Activated CD8-positive, alpha-beta T cell treated with anti-CD3 and anti-CD28 coated beads, Interleukin-2, amount 10 ng/mL, durations not matched to agents 7 days and 5 days (primary cell): ENCODE data around the gene PPP1R3G. TPM values are rescaled to one million over a fixed set of nuclear protein-coding genes. Genes with fewer than 3 reads are reported as not detected.
"Not testable (repeated sequence)": the region's sequence is repeated elsewhere in the genome, so short reads cannot be mapped to it uniquely, and the experiment has no call there.

Experiments
- ATAC-seq: fragments of 150-1000 bp; cut with Tn5 transposase; one replicate; pipeline ENCODE4 v1.10.0; 2021; ENCODE audit warnings: moderate library complexity
- CTCF ChIA-PET: fragments of 350-600 bp; sonication (Branson Sonifier 250); formaldehyde crosslinking; loops from one replicate; lab custom pipeline; 2021; ENCODE audit warnings: antibody characterized with exemption; lab: Charles Lee
- POLR2A ChIA-PET: fragments of 350-600 bp; sonication (Branson Sonifier 250); formaldehyde crosslinking; loops from one replicate; lab custom pipeline; 2021; ENCODE audit warnings: antibody characterized with exemption; lab: Charles Lee
- DNase-seq: peaks from one replicate; pipeline ENCODE4 v3.0.0-alpha.2; 2020
- H3K27ac Mint-ChIP-seq: one replicate; pipeline ENCODE4 v1.8.0; 2021; ENCODE audit warnings: mild to moderate bottlenecking, mixed read lengths
- H3K27me3 Mint-ChIP-seq: one replicate; pipeline ENCODE4 v1.8.0; 2021; ENCODE audit warnings: low read depth, mixed read lengths
- H3K36me3 Mint-ChIP-seq: one replicate; pipeline ENCODE4 v1.8.0; 2021; ENCODE audit warnings: low read depth, mixed read lengths
- H3K4me1 Mint-ChIP-seq: one replicate; pipeline ENCODE4 v1.8.0; 2021; ENCODE audit warnings: low read depth, mixed read lengths
- H3K4me3 Mint-ChIP-seq: one replicate; pipeline ENCODE4 v1.8.0; 2021; ENCODE audit warnings: mild to moderate bottlenecking, mixed read lengths
- H3K9me3 Mint-ChIP-seq: one replicate; pipeline ENCODE4 v1.8.0; 2022; ENCODE audit warnings: mixed read lengths; ENCODE audit not compliant: insufficient read depth
- total RNA-seq, 2 experiments: library from RNA; stranded (reverse); gene quantifications; one replicate each; pipeline ENCODE4 v1.2.3, GENCODE V29; 2021

PPP1R3G gene
- total RNA-seq, 2 experiments from 2014 or later = 0.05 to 0.11 TPM

DNA sequence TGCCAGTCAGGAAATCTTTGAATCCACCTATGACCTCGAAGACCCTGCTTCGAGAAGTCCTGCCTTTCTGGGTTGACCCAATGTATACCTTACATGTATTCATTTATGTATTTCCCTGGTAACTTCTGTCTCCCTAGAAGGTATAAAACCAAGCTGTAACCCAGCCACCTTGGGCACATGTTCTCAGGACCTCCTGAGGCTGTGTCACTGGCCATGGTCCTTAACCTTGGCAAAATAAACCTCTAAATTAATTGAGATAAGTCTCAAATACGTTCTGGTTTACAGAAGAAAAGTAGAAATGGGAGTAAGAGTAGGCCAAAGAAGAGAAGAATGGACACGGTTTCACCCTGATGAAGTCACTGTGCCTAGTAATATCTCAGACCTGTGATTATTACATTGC lies 30.0 kb upstream of the PPP1R3G start:
- Mint-ChIP-seq H3K27me3 (peaks cover 3% of the 10 kb centered on the region), H3K9me3 (peaks cover 16% of the 10 kb centered on the region), H3K4me3 (no peak overlapping the region), H3K4me1 (no peaks in the 10 kb centered on the region), H3K27ac (no peak overlapping the region), H3K36me3 (no peaks in the 10 kb centered on the region)
- POLR2A ChIA-PET = interaction anchor here (0.6 kb wide), 1 partner anchor 1555 kb away, joined by 3 read pairs; no protein-coding TSS in a partner anchor
- no peak for DNase-seq
- CTCF ChIA-PET = no interaction called here
- ATAC-seq = no peak

DNA sequence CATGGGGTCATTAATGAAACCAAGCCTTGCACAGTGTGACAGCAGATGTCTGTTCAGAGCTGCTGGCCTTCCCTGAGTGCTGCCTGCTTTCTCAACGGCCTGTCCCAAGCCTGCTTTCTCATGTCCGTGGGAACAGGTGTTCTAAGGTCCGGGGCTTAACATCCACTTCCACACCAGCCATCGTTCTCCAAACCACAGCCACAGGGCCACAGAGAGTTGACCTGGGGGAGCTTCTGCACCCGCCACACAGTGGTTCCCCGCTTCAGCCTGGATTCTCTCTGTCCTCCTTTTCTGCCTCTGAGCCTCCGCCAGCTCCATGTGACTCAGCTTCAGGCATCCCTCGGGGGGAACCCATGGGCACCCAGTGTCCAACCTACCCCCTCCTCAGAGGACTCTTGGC lies 26.9 kb upstream of the PPP1R3G start:
- no peak overlapping the region for H3K27ac Mint-ChIP-seq
- H3K27me3 Mint-ChIP-seq = peaks cover 1% of the 10 kb centered on the region
- ChIA-PET CTCF (interaction anchor here (1.0 kb wide), 1 partner anchor 248 kb away, joined by 3 read pairs; no protein-coding TSS in a partner anchor), POLR2A (interaction anchor here (0.6 to 0.7 kb wide), 2 partner anchors 60 to 291 kb away, joined by 3 to 6 read pairs; no protein-coding TSS in a partner anchor)
- H3K36me3 Mint-ChIP-seq = no peaks in the 10 kb centered on the region
- ATAC-seq (no peak), DNase-seq (no peak)
- H3K4me3 Mint-ChIP-seq = no peak overlapping the region
- no peaks in the 10 kb centered on the region for H3K4me1 Mint-ChIP-seq
- H3K9me3 Mint-ChIP-seq = no peaks in the 10 kb centered on the region

DNA sequence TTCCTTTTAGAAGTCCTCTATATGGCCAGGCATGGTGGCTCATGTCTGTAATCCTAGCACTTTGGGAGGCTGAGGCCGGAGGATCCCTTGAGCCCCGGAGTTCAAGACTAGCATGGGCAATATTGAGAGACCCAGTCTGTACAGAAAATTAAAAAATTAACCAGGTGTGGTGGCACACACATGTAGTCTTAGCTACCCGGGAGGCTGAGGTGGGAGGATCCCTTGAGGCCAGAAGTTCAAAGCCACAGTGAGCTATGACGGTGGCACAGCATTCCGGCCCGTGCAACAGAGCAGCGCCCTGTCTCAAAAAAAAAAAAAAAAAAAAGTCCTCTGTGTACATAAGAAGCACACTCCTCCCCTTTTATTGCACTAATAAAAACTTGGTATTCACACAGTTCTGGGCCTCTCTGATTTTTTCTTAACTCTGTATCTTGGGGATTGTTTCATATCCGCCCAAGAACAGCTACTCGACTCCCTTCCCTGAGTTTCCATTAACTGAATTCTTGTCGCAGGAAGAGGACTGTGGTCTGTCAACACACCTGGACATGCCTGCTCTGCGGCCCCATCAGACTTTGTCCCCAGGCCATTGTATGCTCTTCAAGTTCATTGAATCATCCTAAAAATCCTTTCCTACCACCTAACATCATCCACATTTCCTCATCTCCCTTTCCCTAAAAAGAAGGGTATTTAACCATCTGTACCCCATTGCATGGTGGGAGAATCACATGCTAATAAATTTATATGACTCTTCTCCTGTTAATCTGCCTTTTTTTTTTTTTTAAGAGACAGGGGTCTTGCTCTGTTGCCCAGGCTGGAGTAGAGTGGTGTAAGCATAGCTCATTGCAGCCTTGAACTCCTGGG lies 25.9 kb upstream of the PPP1R3G start:
- H3K27me3 Mint-ChIP-seq = peaks cover 2% of the 10 kb centered on the region
- ChIA-PET CTCF (no interaction called here), POLR2A (no interaction called here)
- DNase-seq (no peak), ATAC-seq (no peak)
- H3K9me3 Mint-ChIP-seq = no peaks in the 10 kb centered on the region
- no peak overlapping the region for H3K27ac Mint-ChIP-seq
- H3K4me1 Mint-ChIP-seq = no peaks in the 10 kb centered on the region
- no peaks in the 10 kb centered on the region for H3K36me3 Mint-ChIP-seq
- no peak overlapping the region for H3K4me3 Mint-ChIP-seq

DNA sequence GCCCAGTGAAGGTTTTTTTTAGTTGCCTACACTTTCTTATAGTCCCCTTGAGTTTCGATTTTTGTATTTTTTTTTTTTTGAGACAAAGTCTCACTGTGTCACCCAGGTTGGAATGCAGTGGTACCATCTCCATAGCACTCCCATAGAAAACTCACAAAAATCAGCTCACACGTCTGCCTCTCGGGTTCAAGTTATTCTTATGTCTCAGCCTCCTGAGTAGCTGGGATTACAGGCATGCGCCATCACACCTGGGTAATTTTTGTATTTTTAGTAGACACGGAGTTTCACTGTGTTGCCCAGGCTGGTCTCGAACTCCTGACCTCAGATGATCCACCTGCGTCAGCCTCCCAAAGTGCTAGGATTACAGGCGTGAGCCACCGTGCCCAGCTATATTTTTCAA lies 24.7 kb upstream of the PPP1R3G start:
- H3K4me1 Mint-ChIP-seq, H3K36me3 Mint-ChIP-seq, ATAC-seq, DNase-seq, H3K27ac Mint-ChIP-seq, CTCF ChIA-PET, POLR2A ChIA-PET, H3K9me3 Mint-ChIP-seq, H3K4me3 Mint-ChIP-seq, H3K27me3 Mint-ChIP-seq: not testable (repeated sequence)

DNA sequence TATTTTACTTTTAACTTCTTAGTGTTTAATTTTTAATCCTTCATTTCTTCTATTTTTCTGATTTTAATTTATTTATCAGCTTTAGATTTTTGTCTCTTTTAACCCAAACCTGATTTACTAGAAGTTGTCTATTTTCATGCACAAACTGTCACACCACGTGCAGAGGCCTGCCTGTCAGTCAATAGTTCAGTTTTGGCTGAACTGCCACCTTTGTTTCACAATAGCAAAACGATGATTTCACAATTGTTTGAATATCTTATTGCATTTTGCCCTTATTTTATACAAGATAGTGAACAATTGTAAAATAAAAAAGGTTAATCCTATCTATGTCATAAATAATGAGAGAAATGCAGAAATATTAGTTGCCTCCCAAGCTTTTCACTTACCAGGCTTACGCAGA lies 24.0 kb upstream of the PPP1R3G start:
- H3K9me3 Mint-ChIP-seq = no peaks in the 10 kb centered on the region
- DNase-seq (no peak), ATAC-seq (no peak)
- ChIA-PET POLR2A (no interaction called here), CTCF (no interaction called here)
- H3K4me3 Mint-ChIP-seq = no peak overlapping the region
- H3K27me3 Mint-ChIP-seq = peaks cover 2% of the 10 kb centered on the region
- no peaks in the 10 kb centered on the region for H3K36me3 Mint-ChIP-seq
- no peaks in the 10 kb centered on the region for H3K4me1 Mint-ChIP-seq
- H3K27ac Mint-ChIP-seq = no peak overlapping the region

DNA sequence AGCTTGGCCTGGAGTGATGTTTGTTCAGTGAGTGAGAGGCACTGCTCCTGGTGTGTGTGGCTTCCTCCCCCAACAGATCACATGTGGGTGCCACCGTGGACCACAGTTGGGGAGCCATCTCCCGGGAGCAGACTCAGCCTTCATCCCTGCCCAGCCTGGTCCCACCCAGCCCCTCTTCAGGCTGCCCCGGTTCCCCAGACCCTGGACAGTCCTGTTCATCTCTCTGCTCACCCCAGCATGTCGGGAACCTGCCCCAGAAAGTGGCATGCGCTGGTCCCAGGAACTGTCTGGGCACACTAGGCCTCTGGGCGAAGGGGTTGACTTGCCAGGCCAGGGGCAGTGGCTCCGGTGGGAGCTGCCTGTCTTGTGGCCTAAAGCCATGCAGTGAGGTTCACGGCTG lies 21.5 kb upstream of the PPP1R3G start:
- H3K36me3 Mint-ChIP-seq = no peaks in the 10 kb centered on the region
- ATAC-seq = no peak
- no peak overlapping the region for H3K4me3 Mint-ChIP-seq
- no peak overlapping the region for H3K27ac Mint-ChIP-seq
- no peaks in the 10 kb centered on the region for H3K9me3 Mint-ChIP-seq
- POLR2A ChIA-PET = no interaction called here
- DNase-seq = no peak
- H3K4me1 Mint-ChIP-seq = no peaks in the 10 kb centered on the region
- H3K27me3 Mint-ChIP-seq = peaks cover 2% of the 10 kb centered on the region
- CTCF ChIA-PET = interaction anchor here (1.9 kb wide), 1 partner anchor 33 kb away, joined by 4 read pairs; no protein-coding TSS in a partner anchor

DNA sequence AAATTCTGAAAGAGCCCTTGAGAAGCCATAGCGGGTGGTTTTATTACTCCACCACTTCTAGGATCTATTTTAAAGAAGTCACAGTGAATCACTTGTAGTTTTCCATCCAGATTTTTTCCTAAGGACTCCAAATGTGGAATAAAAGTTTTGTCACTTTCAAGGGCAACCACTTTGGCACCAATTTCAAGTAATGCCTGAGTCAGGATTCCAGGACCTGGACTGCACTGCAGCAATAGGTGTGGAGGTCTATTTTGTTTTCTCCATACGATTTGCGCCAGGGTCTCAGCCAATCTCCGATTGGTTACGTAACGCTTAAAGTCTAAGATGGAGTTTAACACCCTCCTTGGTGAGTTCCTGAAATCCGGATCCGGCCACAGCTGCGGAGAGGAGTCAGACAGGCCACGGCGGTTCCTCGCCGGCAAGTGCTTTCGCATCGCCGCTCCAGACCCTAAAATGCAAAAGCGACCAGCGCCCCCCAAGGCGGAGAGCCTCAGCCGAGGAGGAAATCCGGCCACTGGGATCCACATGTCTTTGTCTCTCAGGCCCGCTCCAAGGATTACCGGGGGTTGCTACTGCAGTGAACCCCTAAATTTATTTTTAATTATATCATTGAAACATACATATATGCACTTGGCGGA lies 18.6 kb upstream of the PPP1R3G start:
- no peaks in the 10 kb centered on the region for H3K9me3 Mint-ChIP-seq

DNA sequence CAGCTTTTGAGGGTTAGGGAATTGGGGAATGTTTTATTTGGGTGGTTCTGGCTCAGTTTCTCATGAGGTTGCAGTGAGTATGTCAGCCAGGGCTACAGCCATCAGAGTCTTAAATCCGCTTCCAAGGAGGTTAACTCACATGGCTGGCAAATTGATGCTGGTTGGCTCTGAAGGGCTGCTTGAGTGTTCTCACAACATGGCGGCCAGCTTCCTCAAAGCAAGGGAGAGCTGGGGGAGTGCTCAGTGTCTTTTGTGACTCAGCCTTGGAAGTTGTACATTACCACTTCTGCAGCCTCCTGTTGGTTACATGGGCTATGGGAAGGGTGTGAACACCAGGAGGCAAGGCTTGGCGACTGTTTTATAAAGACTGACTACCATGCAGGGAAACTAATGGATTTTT lies 17.8 kb upstream of the PPP1R3G start:
- Mint-ChIP-seq H3K36me3 (no peaks in the 10 kb centered on the region), H3K9me3 (no peaks in the 10 kb centered on the region), H3K4me1 (peaks cover 1% of the 10 kb centered on the region), H3K27ac (no peak overlapping the region), H3K4me3 (no peak overlapping the region), H3K27me3 (peaks cover 5% of the 10 kb centered on the region)
- DNase-seq (no peak), ATAC-seq (no peak)
- POLR2A ChIA-PET = no interaction called here
- CTCF ChIA-PET = no interaction called here

More for the DNA sequence above, 18.6 kb upstream of the PPP1R3G start:
- ATAC-seq (no peak), DNase-seq (no peak)
- CTCF ChIA-PET = no interaction called here
- H3K27ac Mint-ChIP-seq = no peak overlapping the region
- no peaks in the 10 kb centered on the region for H3K36me3 Mint-ChIP-seq
- POLR2A ChIA-PET = no interaction called here
- H3K4me1 Mint-ChIP-seq = no peaks in the 10 kb centered on the region
- no peak overlapping the region for H3K4me3 Mint-ChIP-seq
- H3K27me3 Mint-ChIP-seq = peaks cover 2% of the 10 kb centered on the region

DNA sequence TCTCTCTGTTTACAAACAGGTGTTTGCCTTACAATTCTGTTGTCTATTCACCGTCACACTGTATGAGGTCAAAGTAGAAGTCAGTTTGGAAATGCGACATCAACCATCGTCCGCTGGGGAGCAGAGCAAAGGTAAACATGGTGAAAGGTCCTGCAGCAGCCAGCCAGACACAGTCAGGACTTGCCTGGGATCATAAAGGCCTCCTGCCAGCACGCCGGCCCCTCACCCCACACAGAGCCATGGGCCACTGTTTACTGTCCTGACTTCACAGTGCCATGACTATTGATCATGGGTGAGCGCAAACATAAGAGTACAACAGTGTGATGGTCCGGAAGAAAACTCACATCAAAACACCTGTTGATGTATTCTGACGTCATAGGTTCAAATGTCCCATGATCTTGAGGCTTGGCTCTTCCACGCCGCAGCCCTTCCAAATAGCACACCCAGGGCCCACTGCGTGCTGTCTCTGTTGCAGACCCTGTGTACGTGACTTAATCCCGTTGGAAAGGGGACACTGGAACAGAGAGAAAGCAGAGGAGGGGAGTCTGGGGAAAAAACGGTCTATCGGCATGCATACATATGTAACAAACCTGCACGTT lies 16.9 kb upstream of the PPP1R3G start:
- H3K36me3 Mint-ChIP-seq = no peaks in the 10 kb centered on the region
- ChIA-PET POLR2A (no interaction called here), CTCF (no interaction called here)
- no peaks in the 10 kb centered on the region for H3K9me3 Mint-ChIP-seq
- peaks cover 5% of the 10 kb centered on the region for H3K27me3 Mint-ChIP-seq
- peaks cover 1% of the 10 kb centered on the region for H3K4me1 Mint-ChIP-seq
- H3K27ac Mint-ChIP-seq = no peak overlapping the region
- no peak for DNase-seq
- H3K4me3 Mint-ChIP-seq = no peak overlapping the region
- no peak for ATAC-seq

DNA sequence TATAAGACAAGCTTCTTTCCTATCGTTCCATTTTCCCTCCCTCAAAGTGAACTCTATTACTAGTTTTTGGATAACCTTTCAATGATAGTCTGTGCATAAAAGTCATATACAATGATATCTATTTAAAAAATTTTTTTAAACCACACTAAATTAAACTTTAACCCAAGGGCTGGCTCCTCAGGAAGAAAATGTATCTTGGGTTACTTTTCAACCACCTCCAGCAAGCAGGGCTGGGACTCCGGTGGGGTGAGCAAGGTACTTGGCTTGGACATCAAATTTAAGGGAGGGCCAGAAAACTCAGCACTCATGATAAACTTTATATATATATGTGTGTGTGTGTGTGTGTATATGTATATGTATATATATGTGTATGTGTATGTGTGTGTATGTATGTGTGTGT lies 13.9 kb upstream of the PPP1R3G start:
- Mint-ChIP-seq H3K4me3 (no peak overlapping the region), H3K4me1 (peaks cover 1% of the 10 kb centered on the region), H3K27ac (no peak overlapping the region), H3K9me3 (no peaks in the 10 kb centered on the region), H3K27me3 (peaks cover 4% of the 10 kb centered on the region), H3K36me3 (no peaks in the 10 kb centered on the region)
- ChIA-PET POLR2A (no interaction called here), CTCF (no interaction called here)
- DNase-seq = no peak
- ATAC-seq = no peak

DNA sequence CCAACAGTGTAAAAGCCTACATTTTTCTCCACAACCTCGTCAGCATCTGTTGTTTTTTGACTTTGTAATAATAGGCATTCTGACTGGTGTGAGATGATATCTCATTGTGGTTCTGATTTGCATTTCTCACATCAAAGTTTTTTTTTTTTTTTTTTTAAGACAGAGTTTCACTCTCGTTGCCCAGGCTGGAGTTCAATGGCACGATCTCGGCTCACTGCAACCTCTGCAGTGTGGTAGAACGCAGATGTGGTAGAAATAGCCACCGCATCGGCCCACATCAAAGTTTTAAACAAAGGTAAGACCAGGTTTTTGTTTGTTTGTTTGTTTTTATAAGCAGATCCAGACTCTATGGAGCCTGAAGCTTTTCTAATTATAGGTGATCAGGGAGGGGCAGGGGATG lies 12.7 kb upstream of the PPP1R3G start:
- DNase-seq (no peak), ATAC-seq (no peak)
- ChIA-PET CTCF (no interaction called here), POLR2A (no interaction called here)
- Mint-ChIP-seq H3K27me3 (peaks cover 4% of the 10 kb centered on the region), H3K36me3 (no peaks in the 10 kb centered on the region), H3K27ac (no peak overlapping the region), H3K4me1 (peaks cover 1% of the 10 kb centered on the region), H3K4me3 (no peak overlapping the region), H3K9me3 (no peaks in the 10 kb centered on the region)

DNA sequence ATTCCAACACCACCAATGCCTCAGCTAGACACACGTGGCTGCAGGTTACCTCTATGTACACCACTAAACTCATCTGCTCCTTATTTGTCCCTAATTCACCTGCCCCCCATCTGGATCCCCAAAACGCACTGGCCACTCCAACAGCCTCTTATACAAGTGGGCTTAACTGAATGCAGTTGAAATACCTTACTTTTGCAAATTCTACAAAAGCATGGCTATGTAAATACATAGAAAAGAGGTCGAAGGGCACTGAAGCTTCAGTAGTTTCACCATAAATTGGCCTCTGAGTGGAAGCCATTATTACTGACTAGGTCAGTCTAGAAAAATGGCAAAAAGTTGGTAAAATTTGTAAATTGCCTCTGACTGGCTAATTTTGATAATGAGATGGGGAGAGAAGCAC lies 11.1 kb upstream of the PPP1R3G start:
- H3K4me1 Mint-ChIP-seq = peaks cover 1% of the 10 kb centered on the region
- H3K27ac Mint-ChIP-seq = no peak overlapping the region
- POLR2A ChIA-PET = no interaction called here
- CTCF ChIA-PET = no interaction called here
- no peak for DNase-seq
- H3K9me3 Mint-ChIP-seq = no peaks in the 10 kb centered on the region
- peaks cover 4% of the 10 kb centered on the region for H3K27me3 Mint-ChIP-seq
- ATAC-seq = no peak
- H3K36me3 Mint-ChIP-seq = no peaks in the 10 kb centered on the region
- no peak overlapping the region for H3K4me3 Mint-ChIP-seq
